Amniotic epithelial cell (primary cell): ENCODE data around the gene GYPA.
"Not testable (repeated sequence)": the region's sequence is repeated elsewhere in the genome, so short reads cannot be mapped to it uniquely, and the experiment has no call there.

Experiments used
- DNase-seq: peaks from one replicate; pipeline ENCODE4 v3.0.0-alpha.2; 2010; ENCODE audit warnings: low read depth

The GYPA gene

DNA sequence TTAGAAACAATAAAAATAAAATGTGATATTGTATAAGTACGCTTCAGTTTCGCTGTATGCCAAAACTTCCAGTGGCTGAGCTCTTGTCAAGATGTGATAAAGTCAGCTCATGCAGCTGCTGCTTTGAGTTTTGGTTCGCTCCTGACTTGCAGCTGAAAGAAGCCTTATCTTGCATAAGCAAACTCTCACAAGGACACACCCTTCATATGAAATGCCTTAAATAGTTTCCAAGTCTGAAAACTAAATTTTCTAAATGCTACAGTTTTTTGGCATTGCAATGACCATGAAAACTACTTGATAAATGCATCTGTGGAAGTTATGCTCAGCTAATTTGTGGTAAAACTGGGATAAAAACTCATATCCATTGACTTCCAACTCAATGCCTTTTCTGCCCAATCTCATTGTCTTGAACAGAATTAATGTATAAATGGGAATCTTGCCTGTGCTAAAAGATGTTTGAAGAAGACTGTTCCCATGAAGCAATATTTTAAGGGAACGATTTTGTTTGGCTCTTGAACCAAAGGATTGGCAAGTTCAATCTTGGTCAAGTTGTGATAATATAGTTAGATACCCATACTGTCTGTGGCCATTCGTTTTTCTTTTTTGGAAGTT lies 11.7 kb downstream of the GYPA start:
- DNase-seq = not testable (repeated sequence)

DNA sequence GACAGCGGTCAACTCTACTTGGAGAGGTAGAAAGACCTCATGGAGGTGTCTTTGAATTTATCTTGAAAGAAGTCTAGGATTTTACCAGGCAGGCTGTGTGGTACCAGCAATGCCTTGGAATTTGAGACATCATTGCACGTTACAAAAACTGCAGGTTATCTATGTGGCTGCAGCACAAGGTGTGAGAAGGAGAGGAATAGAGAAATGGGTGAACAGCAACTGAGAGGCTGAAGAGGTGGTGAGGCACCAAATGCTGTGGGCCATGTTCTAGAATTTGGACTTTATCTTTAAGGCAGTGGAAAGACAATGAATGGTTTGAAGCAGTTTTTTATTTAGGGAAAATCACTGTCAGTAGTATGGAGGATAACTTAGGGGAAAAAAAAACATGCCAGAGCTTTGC lies 15.4 kb downstream of the GYPA start:
- not testable (repeated sequence) for DNase-seq

DNA sequence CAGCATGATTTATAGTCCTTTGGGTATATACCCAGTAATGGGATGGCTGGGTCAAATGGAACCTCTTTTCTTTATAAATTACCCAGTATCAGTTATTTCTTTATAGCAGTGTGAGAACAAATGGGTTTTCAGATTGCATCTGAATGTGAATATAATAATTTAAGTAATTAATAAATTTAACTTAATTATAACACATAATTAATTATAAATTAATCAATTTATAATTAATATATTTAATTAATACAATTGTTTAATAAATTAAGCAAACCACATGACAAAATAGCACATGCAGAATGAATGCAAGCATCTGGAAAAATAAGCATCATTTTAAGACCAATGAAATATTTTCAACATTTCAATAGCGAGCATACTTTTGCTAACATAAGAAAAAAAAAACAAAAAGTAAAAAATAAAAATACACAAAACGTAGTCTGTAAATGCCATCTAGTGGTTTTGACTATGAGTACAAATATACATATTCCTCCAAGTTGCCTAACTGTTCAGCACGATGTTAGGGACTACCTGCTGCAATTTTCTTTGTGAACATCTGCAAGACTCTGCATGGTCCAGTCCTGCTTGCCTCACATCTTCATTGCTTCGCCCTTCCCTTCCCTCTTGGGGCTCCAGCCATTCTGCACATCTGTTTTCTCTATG lies 16.4 kb downstream of the GYPA start:
- not testable (repeated sequence) for DNase-seq

DNA sequence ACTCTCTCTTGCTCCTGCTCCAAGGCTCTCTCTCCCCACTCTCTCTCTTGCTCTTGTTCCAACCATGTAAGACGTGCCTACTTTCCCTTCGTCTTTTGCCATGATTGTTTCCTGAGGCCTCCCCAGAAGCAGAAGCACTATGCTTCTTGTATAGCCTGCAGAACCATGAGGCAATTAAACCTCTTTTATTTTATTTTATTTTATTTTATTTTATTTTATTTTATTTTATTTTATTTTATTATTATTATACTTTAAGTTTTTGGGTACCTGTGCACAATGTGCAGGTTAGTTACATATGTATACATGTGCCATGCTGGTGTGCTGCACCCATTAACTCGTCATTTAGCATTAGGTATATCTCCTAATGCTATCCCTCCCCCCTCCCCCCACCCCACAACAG lies 17.2 kb downstream of the GYPA start:
- not testable (repeated sequence) for DNase-seq

DNA sequence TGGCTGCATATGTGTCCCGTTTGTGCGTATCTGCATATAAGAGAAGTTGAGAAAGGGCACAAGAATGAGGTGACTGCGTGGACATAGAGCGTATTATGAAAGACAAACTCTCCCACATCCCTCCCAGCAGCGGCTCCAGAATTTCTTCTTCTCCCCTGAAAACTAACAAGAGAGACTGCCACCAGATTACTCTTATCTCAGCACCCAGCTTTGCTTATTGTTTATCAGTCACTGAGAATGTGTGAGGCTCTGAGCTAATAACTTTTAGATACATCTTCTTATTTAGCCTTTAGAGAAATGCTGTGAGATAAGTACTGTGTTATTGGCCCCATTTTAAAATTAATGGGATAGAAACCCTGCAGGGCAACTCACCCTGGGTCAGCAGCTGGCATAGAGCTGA lies 20.8 kb downstream of the GYPA start:
- DNase-seq = not testable (repeated sequence)

DNA sequence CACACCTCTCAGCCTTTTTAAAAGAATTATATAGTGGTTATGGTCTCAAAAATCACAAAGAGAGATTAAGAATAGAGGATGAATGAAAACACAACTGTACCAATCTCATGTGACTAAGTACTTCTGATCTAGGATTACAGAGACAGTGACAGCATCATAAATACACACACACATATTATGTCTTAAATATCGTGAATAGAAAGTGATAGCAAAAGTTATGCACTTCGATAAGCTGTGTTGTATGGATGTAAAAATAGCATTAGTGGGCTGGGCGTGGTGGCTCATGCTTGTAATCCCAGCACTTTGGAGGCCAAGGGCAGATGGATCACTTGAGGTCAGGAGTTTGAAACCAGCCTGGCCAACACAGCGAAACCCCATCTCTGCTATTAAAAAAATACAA lies 25.0 kb downstream of the GYPA start:
- no peak for DNase-seq

DNA sequence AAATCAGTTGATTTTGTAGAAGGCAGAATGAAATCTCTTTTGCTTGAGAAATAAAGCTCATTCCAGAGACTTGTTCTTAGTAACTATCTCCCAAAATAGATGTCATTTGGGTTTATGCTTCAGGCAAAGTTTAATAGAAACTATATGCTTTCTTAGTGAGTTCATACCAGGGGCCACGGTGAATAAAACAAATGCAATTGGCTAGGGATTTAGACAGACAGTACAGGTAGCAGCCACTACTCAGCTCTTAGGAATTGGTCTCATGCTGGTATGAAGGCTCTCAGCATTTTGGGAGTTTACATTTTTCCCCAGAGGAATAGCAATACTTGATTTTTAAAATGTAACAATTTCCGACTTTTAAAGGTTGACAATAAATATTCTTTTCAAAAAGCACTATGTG lies 27.0 kb downstream of the GYPA start:
- DNase-seq = no peak

DNA sequence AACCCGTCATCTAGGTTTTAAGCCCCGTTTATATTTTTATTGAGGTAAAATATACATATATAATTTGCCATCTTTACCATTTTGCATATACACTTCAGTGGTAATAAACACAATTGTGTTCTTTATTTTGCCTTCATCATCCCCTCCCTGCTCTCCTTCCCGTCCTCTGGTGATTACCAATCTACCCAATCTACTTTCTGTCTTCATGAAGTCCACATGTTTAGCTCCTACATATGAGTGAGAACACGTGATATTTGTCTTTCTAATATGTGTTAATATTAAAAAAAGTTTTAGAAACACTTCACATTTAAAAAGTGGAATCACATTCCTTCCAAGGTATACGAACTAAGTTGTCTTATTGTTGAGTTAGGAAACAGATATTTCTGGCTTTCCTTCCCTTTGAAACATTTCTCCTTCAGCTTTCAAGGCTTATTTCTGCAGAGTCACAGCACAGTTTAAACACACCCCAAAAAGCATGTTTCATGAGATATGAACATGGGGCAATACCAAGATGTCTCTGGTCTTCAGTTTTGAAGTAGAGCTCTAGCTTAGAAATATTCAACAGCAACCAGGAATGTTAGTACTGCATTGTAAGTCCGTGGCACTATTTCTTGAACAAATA lies 35.9 kb downstream of the GYPA start:
- DNase-seq = no peak

DNA sequence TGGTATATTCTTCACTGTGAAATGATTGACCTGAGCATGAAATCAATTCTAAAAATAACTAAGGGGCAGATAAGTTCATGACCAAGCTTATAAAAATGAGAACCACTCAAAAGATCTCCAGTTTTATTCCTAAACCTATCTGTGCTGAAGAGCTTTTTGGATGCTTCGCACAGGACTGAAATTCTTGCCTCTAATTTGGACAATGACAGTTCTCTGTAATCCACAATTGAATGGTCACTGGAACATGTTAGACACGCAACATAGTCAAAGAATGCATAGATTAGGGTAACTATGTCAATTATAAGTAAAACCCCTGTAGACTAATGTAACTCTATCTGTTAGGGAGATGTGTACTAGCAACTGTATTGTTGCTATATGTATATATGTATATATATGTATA lies 42.7 kb downstream of the GYPA start:
- DNase-seq = not testable (repeated sequence)

DNA sequence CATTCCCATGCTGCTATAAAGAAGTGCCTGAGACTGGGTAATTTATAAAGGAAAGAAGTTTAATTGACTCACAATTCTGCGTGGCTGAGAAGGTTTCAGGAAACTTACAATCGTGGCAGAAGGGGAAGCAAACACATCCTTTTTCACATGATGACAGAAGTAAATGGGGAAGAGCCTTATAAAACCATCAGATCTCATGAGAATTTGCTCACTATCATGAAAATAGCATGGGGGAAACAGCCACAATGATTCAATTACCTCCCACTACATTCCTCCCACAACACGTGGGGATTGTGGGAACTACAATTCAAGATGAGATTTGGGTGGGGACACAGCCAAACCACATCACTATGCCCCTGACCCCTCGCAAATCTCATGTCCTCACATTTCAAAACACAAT lies 46.5 kb downstream of the GYPA start:
- DNase-seq = not testable (repeated sequence)

DNA sequence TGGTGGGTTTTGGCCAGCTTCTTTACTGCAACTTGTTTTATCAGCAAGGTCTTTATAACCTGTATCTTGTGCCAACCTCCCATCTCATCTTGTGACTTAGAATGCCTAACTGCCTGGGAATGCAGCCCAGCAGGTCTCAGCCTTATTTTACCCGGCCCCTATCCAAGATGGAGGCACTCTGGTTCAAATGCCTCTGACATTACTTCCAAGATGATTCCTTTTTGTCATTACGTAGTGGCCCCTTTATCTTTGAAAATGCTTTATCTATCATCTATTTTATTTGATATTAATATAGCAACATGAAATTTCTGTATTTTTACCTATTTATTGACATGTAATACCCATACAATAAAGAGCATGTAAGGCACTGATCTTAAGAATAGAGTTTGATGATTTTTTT lies 49.3 kb downstream of the GYPA start:
- not testable (repeated sequence) for DNase-seq

DNA sequence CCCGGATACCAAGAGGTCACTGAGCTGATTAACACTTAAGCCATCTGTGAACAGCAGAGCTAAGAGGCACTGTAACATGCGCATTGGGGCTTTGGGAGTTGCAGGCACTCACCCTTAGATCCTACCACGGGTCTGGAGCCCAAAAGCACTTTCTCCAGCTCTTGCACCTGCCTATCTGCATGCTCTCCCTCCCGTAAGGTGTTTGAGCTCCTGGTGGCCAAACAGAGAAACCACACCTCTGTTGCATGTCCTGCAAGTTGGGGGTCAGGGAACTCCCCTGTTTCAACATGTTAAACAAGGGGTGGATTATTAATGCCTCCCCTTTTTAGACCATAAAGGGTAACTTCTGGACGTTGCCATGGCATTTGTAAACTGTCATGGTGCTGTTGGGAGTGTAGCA lies 49.8 kb downstream of the GYPA start:
- no peak for DNase-seq

DNA sequence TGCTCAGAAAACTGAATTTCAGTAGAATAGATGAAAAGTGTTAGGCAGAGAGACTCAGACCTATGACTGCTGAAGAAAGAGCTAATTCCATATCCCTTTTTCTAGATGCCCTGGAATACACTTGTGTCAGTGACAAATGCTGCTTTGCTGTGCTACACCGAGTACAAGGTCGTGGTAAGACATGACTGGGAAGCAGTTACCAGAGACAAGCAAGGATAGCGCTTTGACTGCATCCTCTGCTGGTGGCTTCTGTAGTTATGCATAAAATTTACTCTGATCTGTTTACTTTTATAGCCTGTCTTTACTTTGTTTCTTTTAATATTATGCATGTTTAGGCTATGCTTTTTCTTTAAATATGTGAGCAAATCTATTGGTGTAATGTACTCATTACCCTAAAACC lies 58.5 kb downstream of the GYPA start:
- DNase-seq = not testable (repeated sequence)

DNA sequence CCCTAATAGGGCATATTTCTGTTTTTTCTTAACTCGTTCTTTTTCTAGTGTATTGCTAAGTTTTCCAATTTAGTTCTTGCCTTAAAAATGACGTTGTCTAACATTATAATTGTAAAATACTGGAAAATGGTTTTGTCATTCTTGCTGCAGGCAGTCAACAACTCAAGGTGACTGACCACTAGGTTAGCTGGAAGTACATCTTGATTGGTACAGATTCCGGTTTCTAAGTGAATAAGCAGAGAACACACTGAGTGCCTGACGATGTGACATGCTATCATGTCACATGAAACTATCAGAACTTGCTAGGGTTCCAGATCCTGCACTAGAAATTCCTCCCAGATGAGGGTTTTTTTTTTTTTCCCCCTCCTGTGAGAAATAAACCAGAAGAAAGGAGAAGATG lies 60.4 kb downstream of the GYPA start:
- DNase-seq = not testable (repeated sequence)

DNA sequence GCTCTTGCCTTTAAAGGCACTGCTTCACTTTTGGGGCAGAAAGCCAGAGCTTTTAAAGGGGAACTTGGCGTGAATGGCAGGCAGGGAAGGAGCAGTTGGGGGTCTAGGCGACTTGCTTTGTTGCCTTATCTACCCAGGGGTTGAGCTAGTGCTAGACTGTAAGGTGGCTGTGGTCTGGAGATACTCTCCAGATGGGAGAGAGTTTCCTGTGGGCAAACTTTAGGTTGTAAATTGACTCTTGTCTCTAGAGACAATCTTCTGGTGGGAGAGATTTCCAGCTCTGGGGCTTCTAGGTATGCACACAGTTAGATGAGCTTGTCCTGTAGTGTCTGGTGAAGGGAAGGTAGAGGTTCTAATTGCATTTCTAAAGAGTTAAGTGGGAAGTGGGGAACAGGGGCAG lies 61.8 kb downstream of the GYPA start:
- DNase-seq = not testable (repeated sequence)

DNA sequence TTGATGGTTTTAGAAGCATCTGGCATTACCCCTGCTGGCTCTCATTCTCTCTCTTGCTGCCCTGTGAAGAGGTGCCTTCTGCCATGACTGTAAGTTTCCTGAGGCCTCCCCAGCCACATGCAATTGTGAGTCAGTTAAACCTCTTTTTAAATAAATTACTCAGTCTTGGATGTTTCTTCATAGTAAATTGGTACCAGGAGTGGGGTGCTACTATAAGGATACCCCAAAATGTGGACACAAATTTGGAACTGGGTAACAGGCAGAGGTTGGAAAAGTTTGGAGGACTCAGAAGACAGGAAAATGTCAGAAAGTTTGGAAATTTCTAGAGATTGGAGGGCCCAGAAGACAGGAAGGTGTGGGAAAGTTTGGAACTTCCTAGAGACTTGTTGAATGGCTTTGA lies 79.0 kb downstream of the GYPA start:
- DNase-seq = not testable (repeated sequence)

DNA sequence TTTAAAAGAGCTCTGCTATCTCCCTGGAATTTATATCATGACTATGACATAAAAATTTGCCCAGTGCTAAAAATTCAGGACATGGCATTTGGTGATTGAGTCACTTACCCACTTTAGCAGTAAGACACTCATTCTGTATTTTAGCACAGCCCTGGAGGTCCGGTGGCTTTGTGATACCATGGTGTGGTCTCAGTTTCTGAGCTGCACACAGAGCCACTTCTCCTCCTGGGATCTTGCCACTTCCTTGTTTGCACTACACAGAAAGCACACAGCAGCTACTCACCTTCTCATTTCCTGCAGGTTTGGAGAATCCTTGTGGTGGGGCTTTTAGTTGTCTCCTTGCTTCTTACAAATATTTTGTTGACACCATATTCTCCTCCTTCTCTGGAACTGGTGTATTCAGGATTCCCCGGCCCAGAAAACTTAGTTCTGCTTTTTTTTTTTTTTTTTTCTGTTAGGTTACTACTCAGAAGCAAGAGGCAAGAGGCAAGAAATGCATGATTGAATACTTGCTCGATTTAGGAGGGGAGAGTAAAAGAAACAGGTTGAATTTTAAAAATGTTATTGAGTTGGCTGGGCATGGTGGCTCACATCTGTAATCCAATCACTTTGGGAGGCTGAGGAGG lies 80.2 kb downstream of the GYPA start:
- not testable (repeated sequence) for DNase-seq
